Measurements from ENCODE around the gene NSUN5. TPM values are rescaled to one million over a fixed set of nuclear protein-coding genes. Genes with fewer than 3 reads are reported as not detected.

The NSUN5 gene
- 18.6 to 20.5 TPM (median 19.8 TPM) in 3 replicates for total RNA-seq

- Mint-ChIP-seq H3K4me3 (peak within 1 kb of the TSS; percentile 88), H3K4me1 (peaks cover 11% of the 10 kb centered on the region), H3K27me3 (ENCODE audit: low read depth) (no peaks in the 10 kb centered on the region), H3K36me3 (peaks cover 10% of the 10 kb centered on the region), H3K27ac (peak within 1 kb of the TSS; percentile 85), H3K9me3 (no peaks in the 10 kb centered on the region)
- TF ChIP-seq CTCF (IDR thresholded peaks at IDR 0.05; ENCODE audit: unreplicated experiment), result no peak
- peak; percentile 36 to 61 for DNase-seq (ENCODE audit: low spot score in 2 of 2, unreplicated experiment in 2 of 2)
Observed at GRCh38 chr7:73308665-73309214, at the start of gene NSUN5. Gene NSUN5, minus strand, starts transcription at chr7:73308826. Its CDS starts 36 bp downstream, at chr7:73308790.

GRCh38 chr7:73356159-73356558 is 47.5 kb upstream of the NSUN5 start:
- H3K9me3 Mint-ChIP-seq, result peaks cover 9% of the 10 kb centered on the region
- peaks cover 3% of the 10 kb centered on the region for H3K27me3 Mint-ChIP-seq (ENCODE audit: low read depth)
- no peak for DNase-seq (ENCODE audit: low spot score in 2 of 2, unreplicated experiment in 2 of 2)
- no peak overlapping the region for H3K27ac Mint-ChIP-seq
- TF ChIP-seq CTCF (IDR thresholded peaks at IDR 0.05; ENCODE audit: unreplicated experiment), result no peak
- no peak overlapping the region for H3K4me3 Mint-ChIP-seq
- H3K4me1 Mint-ChIP-seq, result peaks cover 11% of the 10 kb centered on the region
- H3K36me3 Mint-ChIP-seq, result no peaks in the 10 kb centered on the region

GRCh38 chr7:73354821-73355220 is 46.2 kb upstream of the NSUN5 start:
- peaks cover 3% of the 10 kb centered on the region for H3K27me3 Mint-ChIP-seq (ENCODE audit: low read depth)
- no peak for TF ChIP-seq CTCF (IDR thresholded peaks at IDR 0.05; ENCODE audit: unreplicated experiment)
- no peak overlapping the region for H3K4me3 Mint-ChIP-seq
- H3K4me1 Mint-ChIP-seq, result peaks cover 15% of the 10 kb centered on the region
- H3K9me3 Mint-ChIP-seq, result peaks cover 9% of the 10 kb centered on the region
- no peak overlapping the region for H3K27ac Mint-ChIP-seq
- no peak for DNase-seq (ENCODE audit: low spot score in 2 of 2, unreplicated experiment in 2 of 2)
- H3K36me3 Mint-ChIP-seq, result no peaks in the 10 kb centered on the region

- Mint-ChIP-seq H3K27me3 (ENCODE audit: low read depth) (peaks cover 3% of the 10 kb centered on the region), H3K4me1 (peaks cover 12% of the 10 kb centered on the region), H3K36me3 (no peaks in the 10 kb centered on the region), H3K4me3 (no peak overlapping the region), H3K27ac (no peak overlapping the region), H3K9me3 (peaks cover 9% of the 10 kb centered on the region)
- no peak for TF ChIP-seq CTCF (IDR thresholded peaks at IDR 0.05; ENCODE audit: unreplicated experiment)
- no peak for DNase-seq (ENCODE audit: low spot score in 2 of 2, unreplicated experiment in 2 of 2)
Observed at GRCh38 chr7:73354196-73354595, 45.6 kb upstream of the NSUN5 start.

- Mint-ChIP-seq H3K9me3 (peaks cover 11% of the 10 kb centered on the region), H3K27ac (no peak overlapping the region), H3K4me1 (peaks cover 9% of the 10 kb centered on the region), H3K27me3 (ENCODE audit: low read depth) (peaks cover 3% of the 10 kb centered on the region), H3K4me3 (no peak overlapping the region), H3K36me3 (no peaks in the 10 kb centered on the region)
- DNase-seq (ENCODE audit: low spot score in 2 of 2, unreplicated experiment in 2 of 2), result no peak
- no peak for TF ChIP-seq CTCF (IDR thresholded peaks at IDR 0.05; ENCODE audit: unreplicated experiment)
Observed at GRCh38 chr7:73353243-73353642, 44.6 kb upstream of the NSUN5 start.

GRCh38 chr7:73352784-73353183 is 44.2 kb upstream of the NSUN5 start:
- no peak overlapping the region for H3K4me3 Mint-ChIP-seq
- H3K27me3 Mint-ChIP-seq (ENCODE audit: low read depth), result peaks cover 3% of the 10 kb centered on the region

More at GRCh38 chr7:73352784-73353183, 44.2 kb upstream of the NSUN5 start:
- Mint-ChIP-seq H3K36me3 (no peaks in the 10 kb centered on the region), H3K9me3 (peaks cover 15% of the 10 kb centered on the region), H3K4me1 (peaks cover 5% of the 10 kb centered on the region), H3K27ac (no peak overlapping the region)
- no peak for DNase-seq (ENCODE audit: low spot score in 2 of 2, unreplicated experiment in 2 of 2)
- no peak for TF ChIP-seq CTCF (IDR thresholded peaks at IDR 0.05; ENCODE audit: unreplicated experiment)

Measured in mesothelial cell of epicardium (in vitro differentiated cells).